ENCODE results near the gene MPDZ.

MPDZ gene

GRCh38 chr9:13165236-13165945 lies 114.1 kb downstream of the MPDZ start:
- Histone ChIP-seq H3K4me3 (replicated peaks; ENCODE audit: low read depth, low read length) (no peak overlapping the region), H3K36me3 (ENCODE audit: control insufficient read depth, insufficient read depth, low read length) (no peaks in the 10 kb centered on the region), H3K27me3 (replicated peaks; ENCODE audit: control insufficient read depth, insufficient read depth, low read length) (no peaks in the 10 kb centered on the region)
- no peak for TF ChIP-seq CTCF (IDR thresholded peaks at IDR 0.05; ENCODE audit: insufficient read depth, low read length, poor library complexity, severe bottlenecking)
- no peak for DNase-seq (ENCODE audit: extremely low read depth, insufficient read length)

DNA sequence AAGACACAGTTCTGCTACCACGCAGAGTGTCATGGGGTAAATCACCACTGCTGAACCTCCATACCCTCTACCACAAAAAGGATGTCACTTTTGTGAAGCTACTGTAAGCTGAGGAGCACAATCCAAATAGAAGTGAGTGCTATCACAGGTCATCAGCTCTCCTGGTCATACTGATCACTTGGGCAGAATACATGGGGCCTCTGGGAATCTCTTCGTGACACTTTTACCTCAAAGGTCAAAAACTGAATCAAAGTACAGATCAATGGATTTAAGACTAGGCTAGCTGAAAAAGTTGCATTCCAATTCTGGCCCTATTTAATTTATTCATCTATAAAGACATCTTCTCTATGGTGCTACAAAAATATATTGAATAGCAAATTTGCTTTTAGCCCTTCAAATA lies 115.5 kb downstream of the MPDZ start:
- no peak for TF ChIP-seq CTCF (IDR thresholded peaks at IDR 0.05; ENCODE audit: insufficient read depth, low read length, poor library complexity, severe bottlenecking)
- no peaks in the 10 kb centered on the region for H3K36me3 ChIP-seq (ENCODE audit: control insufficient read depth, insufficient read depth, low read length)
- DNase-seq (ENCODE audit: extremely low read depth, insufficient read length), result no peak
- no peak overlapping the region for H3K4me3 ChIP-seq (replicated peaks; ENCODE audit: low read depth, low read length)
- no peaks in the 10 kb centered on the region for H3K27me3 ChIP-seq (replicated peaks; ENCODE audit: control insufficient read depth, insufficient read depth, low read length)

DNA sequence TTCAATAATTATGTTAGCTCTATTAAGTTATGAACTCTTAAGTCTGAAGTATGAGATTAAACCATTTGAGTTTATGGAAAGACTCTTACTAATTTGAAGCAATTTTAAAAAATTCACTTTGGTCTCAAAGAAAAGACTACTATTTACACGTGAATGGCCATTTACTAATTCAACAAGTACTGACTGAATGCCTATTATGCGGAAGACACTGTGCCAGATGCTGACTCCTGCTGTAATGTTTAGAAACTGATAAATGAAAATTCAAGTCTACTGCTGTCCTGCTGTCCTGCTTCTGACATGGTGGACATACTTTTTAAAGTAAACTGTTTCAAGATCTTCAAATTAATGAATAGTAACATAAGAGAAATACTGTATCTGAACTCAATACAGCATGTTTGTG lies 116.2 kb downstream of the MPDZ start:
- no peaks in the 10 kb centered on the region for H3K27me3 ChIP-seq (replicated peaks; ENCODE audit: control insufficient read depth, insufficient read depth, low read length)
- no peak for TF ChIP-seq CTCF (IDR thresholded peaks at IDR 0.05; ENCODE audit: insufficient read depth, low read length, poor library complexity, severe bottlenecking)
- DNase-seq (ENCODE audit: extremely low read depth, insufficient read length), result no peak
- H3K36me3 ChIP-seq (ENCODE audit: control insufficient read depth, insufficient read depth, low read length), result no peaks in the 10 kb centered on the region
- H3K4me3 ChIP-seq (replicated peaks; ENCODE audit: low read depth, low read length), result no peak overlapping the region

DNA sequence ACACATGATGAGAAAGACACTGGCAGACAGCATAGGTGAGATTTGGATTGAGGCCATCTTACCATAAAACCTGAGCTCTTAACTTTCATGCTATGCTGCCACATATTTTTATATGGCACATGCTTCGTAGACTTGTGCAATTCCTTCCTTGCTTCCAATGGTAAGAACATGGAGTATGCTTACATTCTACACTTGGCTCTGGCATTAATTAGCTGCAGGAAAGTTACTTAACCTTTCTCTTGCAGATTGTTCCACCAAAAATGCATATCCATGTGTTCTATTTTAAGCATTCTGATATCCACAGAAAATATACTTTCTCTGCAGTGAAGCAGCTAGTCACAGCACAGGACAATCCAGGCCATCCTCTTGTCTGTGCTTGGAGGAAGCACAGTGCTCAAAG lies 119.4 kb downstream of the MPDZ start:
- Histone ChIP-seq H3K27me3 (replicated peaks; ENCODE audit: control insufficient read depth, insufficient read depth, low read length) (no peaks in the 10 kb centered on the region), H3K36me3 (ENCODE audit: control insufficient read depth, insufficient read depth, low read length) (no peaks in the 10 kb centered on the region), H3K4me3 (replicated peaks; ENCODE audit: low read depth, low read length) (no peak overlapping the region)
- no peak for DNase-seq (ENCODE audit: extremely low read depth, insufficient read length)
- TF ChIP-seq CTCF (IDR thresholded peaks at IDR 0.05; ENCODE audit: insufficient read depth, low read length, poor library complexity, severe bottlenecking), result no peak

DNA sequence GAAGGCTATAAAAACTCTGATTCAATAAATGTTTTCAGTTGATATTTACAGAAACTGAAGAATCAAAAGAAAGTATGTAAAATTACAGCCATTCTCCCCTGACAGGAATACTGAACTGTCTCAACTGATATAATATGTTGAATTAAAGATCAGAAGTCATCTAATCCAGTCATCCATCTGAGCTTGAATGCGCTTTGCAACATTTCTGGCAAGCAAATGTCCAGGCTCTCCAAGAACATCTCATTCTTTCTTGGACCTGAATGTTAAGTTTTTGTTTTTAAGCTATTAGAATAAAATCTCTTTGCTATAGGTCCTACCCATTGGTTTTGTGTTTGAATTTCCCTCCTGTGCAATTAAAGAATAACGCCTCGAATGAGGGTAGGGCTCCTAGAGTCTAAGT lies 120.5 kb downstream of the MPDZ start:
- no peak for DNase-seq (ENCODE audit: extremely low read depth, insufficient read length)
- no peaks in the 10 kb centered on the region for H3K36me3 ChIP-seq (ENCODE audit: control insufficient read depth, insufficient read depth, low read length)
- no peak overlapping the region for H3K4me3 ChIP-seq (replicated peaks; ENCODE audit: low read depth, low read length)
- TF ChIP-seq CTCF (IDR thresholded peaks at IDR 0.05; ENCODE audit: insufficient read depth, low read length, poor library complexity, severe bottlenecking), result no peak
- no peaks in the 10 kb centered on the region for H3K27me3 ChIP-seq (replicated peaks; ENCODE audit: control insufficient read depth, insufficient read depth, low read length)

GRCh38 chr9:13151489-13151888 lies 128.0 kb downstream of the MPDZ start:
- H3K36me3 ChIP-seq (ENCODE audit: control insufficient read depth, insufficient read depth, low read length), result no peaks in the 10 kb centered on the region
- H3K27me3 ChIP-seq (replicated peaks; ENCODE audit: control insufficient read depth, insufficient read depth, low read length), result no peaks in the 10 kb centered on the region
- no peak for TF ChIP-seq CTCF (IDR thresholded peaks at IDR 0.05; ENCODE audit: insufficient read depth, low read length, poor library complexity, severe bottlenecking)

More at GRCh38 chr9:13151489-13151888, 128.0 kb downstream of the MPDZ start:
- no peak overlapping the region for H3K4me3 ChIP-seq (replicated peaks; ENCODE audit: low read depth, low read length)
- no peak for DNase-seq (ENCODE audit: extremely low read depth, insufficient read length)

Data from GM06990 (cell line).